ENCODE measurements around the gene DRC3.

DNA sequence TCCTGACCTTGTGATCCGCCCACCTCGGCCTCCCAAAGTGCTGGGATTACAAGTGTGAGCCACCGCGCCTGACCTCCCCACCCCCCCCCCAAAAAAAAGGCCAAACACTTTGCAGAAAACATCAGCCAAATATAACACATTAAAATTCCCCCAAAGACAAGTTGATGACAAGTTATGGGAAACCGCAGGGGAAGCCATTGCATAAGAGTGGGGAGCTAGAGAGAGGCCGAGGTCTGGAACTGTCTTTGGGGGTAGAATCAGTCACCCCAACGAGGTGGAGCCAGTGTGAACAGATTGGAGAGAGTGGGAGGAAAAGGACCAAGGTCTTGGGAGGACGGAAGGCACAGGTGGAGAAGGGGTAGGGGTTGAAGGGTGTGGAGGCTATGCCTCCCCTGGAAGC is 2.8 kb downstream of the DRC3 start:
- TF ChIP-seq POLR2AphosphoS5 (IDR thresholded peaks at IDR 0.05; ENCODE audit: low read depth, low read length) (no peak), POLR2A (IDR thresholded peaks at IDR 0.05; ENCODE audit: low read depth, low read length) (no peak), TAF1 (IDR thresholded peaks at IDR 0.05; ENCODE audit: borderline replicate concordance, low read depth, low read length) (no peak)

All from GM12892 (cell line).